OCI-M1 (cell line): ENCODE data around the gene RTKN2.

ENCODE experiments used
- DNase-seq: peaks from one replicate; lab custom pipeline; 2025; lab: John Stamatoyannopoulos, UW

The RTKN2 gene

GRCh38 chr10:62175251-62175650 lies 93.4 kb downstream of the RTKN2 start:
- peak; percentile 41 for DNase-seq

- no peak for DNase-seq
These were observed 96.2 kb downstream of the RTKN2 start for GRCh38 chr10:62172465-62172864.

- DNase-seq: no peak
These were observed 96.9 kb downstream of the RTKN2 start for GRCh38 chr10:62171791-62172190.

GRCh38 chr10:62170732-62171131 lies 97.9 kb downstream of the RTKN2 start:
- DNase-seq: no peak

GRCh38 chr10:62166331-62167131 lies 102.1 kb downstream of the RTKN2 start:
- no peak for DNase-seq

GRCh38 chr10:62165803-62166202 lies 102.8 kb downstream of the RTKN2 start:
- DNase-seq: no peak

- no peak for DNase-seq
These were observed 105.6 kb downstream of the RTKN2 start for GRCh38 chr10:62163024-62163423.

GRCh38 chr10:62162261-62162981 lies 106.2 kb downstream of the RTKN2 start:
- no peak for DNase-seq

GRCh38 chr10:62159351-62159750 lies 109.3 kb downstream of the RTKN2 start:
- no peak for DNase-seq

- DNase-seq: no peak
These were observed 111.0 kb downstream of the RTKN2 start for GRCh38 chr10:62157601-62158000.

- DNase-seq: no peak
These were observed 113.5 kb downstream of the RTKN2 start for GRCh38 chr10:62155054-62155680.

GRCh38 chr10:62154231-62154630 lies 114.4 kb downstream of the RTKN2 start:
- DNase-seq: no peak

- DNase-seq: peak; percentile 33
These were observed 115.5 kb downstream of the RTKN2 start for GRCh38 chr10:62153191-62153590.

GRCh38 chr10:62149621-62150020 lies 119.0 kb downstream of the RTKN2 start:
- DNase-seq: no peak

- DNase-seq: no peak
These were observed 120.5 kb downstream of the RTKN2 start for GRCh38 chr10:62148155-62148554.

- no peak for DNase-seq
These were observed 121.2 kb downstream of the RTKN2 start for GRCh38 chr10:62147425-62147824.

- DNase-seq: no peak
These were observed 131.7 kb downstream of the RTKN2 start for GRCh38 chr10:62136931-62137330.

- no peak for DNase-seq
These were observed 135.0 kb downstream of the RTKN2 start for GRCh38 chr10:62133618-62134017.
